Mucosa of descending colon (tissue), 3 donors: ENCODE results near the gene LACTBL1. TPM values are rescaled to one million over a fixed set of nuclear protein-coding genes. Genes with fewer than 3 reads are reported as not detected.

Experiments
- ATAC-seq: fragments of 200-7000 bp; cut with Tn5 transposase; one replicate; pipeline ENCODE4 v1.9.1; 2020; ENCODE audit warnings: mild to moderate bottlenecking, moderate library complexity
- DNase-seq, 3 donors: peaks; one replicate each; pipeline ENCODE4 v3.0.0-alpha.2; 2020
- H3K36me3 ChIP-seq: fragments of 200-600 bp; one replicate; pipeline ENCODE4 v1.8.0; 2021; ENCODE audit warnings: low read depth, mild to moderate bottlenecking
- H3K4me1 ChIP-seq: fragments of 200-600 bp; one replicate; pipeline ENCODE4 v1.8.0; 2021; ENCODE audit warnings: low read depth, mild to moderate bottlenecking
- H3K4me3 ChIP-seq: fragments of 200-600 bp; one replicate; pipeline ENCODE4 v1.8.0; 2021; ENCODE audit warnings: mild to moderate bottlenecking
- H3K9me3 ChIP-seq: fragments of 200-600 bp; one replicate; pipeline ENCODE4 v1.8.0; 2021; ENCODE audit warnings: mild to moderate bottlenecking
- intact Hi-C, 2 donors: fragments of 100-400 bp; cut with DNase I in 1 of 2; cut with micrococcal nuclease in 1 of 2; formaldehyde crosslinking; loops; one replicate each; pipeline versions ENCODE4 v1.11.0 to v1.11.1; 2022; cut with DNase I, micrococcal nuclease
- long read RNA-seq, 2 donors: library from polyadenylated mRNA; unstranded; transcript quantifications; one replicate each; pipeline ENCODE4 v2.0.0, GENCODE V29; 2019 to 2021
- total RNA-seq, 3 donors: library from RNA; stranded (reverse); fragmentation: NEBNext Ultra II Directional in 2 of 3; extraction: Animal tissue kit (Norgen Biotek cat#: 25700) in 2 of 3; gene quantifications; one replicate each; pipeline versions ENCODE4 v1.2.1 to v1.2.4, GENCODE V29; 2021 to 2023
- TF ChIP-seq, protein P1 (sequence below): fragments of 200-600 bp; IDR thresholded peaks from one replicate; pipeline ENCODE4 v1.8.0; 2022; ENCODE audit warnings: antibody characterized with exemption, mild to moderate bottlenecking
- donor health status: DM: no; HTN: no; CAD: no; lungs with moderate emphysema.
- donor health status: DM: no; HTN: no; CAD: no.
- donor health status: DM: no; HTN: yes; CAD: no.

Gene LACTBL1, protein sequence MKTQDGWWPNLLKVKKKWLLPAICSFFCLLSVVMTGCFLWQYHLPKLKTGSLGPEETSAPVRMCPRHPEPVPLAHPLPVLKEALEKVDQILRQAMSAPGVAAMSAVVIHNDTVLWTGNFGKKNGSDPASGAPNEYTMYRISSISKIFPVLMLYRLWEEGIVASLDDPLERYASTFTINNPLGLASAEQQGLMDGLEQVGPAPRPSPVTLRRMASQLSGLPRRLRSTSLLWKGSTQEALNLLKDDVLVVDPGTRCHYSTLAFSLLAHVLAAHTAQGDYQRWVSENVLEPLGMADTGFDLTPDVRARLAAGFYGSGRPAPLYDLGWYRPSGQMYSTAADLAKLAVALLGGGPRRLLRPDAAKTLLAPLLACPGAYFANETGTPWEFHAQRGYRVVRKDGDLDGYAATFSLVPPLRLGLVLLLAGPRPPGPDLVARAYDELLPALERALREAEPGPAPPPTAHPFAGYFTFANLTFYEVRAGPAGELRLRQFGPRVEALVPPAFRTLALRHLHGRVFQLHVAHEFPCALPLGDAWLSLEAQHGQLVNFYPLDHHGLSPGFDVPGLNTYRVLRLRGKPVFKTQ
- total RNA-seq = not detected
- long read RNA-seq, donor 1 = 0 reads
- long read RNA-seq, donor 2 = 0 reads

DNA sequence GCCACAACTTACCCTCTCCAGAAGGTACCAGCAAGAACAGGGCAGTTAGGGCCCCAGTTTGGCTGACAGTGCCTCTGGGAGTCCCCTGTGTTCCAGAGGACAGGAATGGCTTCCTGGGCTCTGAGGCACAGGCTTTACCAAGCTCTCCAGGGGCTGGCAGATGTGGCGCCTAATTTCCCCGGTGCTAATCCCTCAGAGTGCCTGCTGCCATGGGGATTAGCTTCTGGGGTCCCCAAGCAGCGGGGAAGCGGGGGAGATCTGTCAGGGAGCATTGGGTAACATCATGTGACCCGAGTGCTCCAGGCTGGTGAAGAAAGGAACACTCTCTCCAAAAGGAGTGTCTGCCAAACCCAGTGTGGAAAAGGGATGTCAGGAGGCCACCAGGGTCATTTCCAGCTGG is at the start of gene LACTBL1:
Gene LACTBL1, minus strand, starts transcription at position 107 of the 400 bp plus-strand sequence. CDS start 550 bp downstream, outside the sequence.
- TF ChIP-seq, protein P1, sequence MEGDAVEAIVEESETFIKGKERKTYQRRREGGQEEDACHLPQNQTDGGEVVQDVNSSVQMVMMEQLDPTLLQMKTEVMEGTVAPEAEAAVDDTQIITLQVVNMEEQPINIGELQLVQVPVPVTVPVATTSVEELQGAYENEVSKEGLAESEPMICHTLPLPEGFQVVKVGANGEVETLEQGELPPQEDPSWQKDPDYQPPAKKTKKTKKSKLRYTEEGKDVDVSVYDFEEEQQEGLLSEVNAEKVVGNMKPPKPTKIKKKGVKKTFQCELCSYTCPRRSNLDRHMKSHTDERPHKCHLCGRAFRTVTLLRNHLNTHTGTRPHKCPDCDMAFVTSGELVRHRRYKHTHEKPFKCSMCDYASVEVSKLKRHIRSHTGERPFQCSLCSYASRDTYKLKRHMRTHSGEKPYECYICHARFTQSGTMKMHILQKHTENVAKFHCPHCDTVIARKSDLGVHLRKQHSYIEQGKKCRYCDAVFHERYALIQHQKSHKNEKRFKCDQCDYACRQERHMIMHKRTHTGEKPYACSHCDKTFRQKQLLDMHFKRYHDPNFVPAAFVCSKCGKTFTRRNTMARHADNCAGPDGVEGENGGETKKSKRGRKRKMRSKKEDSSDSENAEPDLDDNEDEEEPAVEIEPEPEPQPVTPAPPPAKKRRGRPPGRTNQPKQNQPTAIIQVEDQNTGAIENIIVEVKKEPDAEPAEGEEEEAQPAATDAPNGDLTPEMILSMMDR = no peak
- Histone ChIP-seq H3K9me3 (no peaks in the 10 kb centered on the region), H3K4me3 (no peak within 1 kb of the TSS), H3K36me3 (no peaks in the 10 kb centered on the region), H3K4me1 (no peaks in the 10 kb centered on the region)
- intact Hi-C loops = loop anchor here in 1 of 2 donors (10.0 kb wide), 1 partner anchor 212 kb away; no protein-coding TSS in a partner anchor
- DNase-seq (no peak), ATAC-seq (no peak)

DNA sequence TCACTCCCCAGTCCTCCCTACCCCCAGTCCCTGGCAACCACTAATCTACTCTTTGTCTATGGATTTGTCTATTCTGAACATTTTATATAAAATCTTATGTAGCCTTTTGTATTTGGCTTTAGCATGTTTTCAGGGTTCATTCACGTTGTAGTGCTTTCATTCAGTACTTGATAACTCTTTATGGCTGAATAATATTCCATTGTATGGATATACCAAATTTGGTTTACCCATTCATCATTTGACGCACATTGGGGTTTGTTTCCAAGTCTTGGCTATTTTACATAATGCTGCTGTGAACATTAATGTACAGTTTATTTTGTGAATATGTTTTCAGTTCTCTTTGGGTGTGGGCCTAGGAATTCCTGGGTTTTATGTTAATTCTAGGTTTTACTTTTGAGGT is 49.2 kb upstream of the LACTBL1 start:
- H3K9me3 ChIP-seq = no peaks in the 10 kb centered on the region
- TF ChIP-seq, protein P1 = no peak
- DNase-seq (no peak), ATAC-seq (no peak)
- H3K36me3 ChIP-seq = no peaks in the 10 kb centered on the region
- no peak overlapping the region for H3K4me3 ChIP-seq
- intact Hi-C loops = no loop called here
- peaks cover 10% of the 10 kb centered on the region for H3K4me1 ChIP-seq

DNA sequence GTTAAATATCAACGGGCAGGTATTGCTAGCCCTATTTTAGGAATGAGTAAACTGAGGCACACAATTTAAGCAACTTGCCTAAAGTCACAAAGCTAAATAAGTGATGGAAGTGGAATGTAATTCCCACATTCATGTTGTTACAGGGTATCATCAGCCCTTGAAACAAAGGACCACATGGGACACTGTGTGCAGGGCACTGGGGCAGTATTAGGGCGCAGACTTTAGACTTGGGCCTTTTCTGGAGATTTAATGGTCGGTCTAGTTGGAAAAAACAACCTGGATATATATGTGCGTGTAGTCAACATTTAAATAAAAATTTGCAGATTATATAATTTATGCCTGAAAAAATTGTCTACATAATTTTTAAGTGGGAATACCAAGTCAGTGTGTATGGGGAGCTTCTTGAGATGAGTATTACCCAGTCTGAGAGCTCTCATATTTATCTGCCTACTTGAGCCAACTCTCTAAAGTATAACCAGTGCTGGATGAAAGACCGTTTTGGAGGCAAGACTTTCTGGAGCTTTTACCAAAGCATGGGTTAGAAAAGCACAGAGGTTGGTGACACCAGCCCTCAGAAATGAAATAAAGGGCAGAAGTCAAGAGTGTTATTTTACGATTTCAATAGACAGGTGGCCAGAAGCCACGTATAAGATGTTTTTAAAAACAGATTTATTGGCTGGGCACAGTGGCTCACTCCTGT is 48.2 kb upstream of the LACTBL1 start:
- intact Hi-C loops = no loop called here
- H3K4me1 ChIP-seq = peaks cover 10% of the 10 kb centered on the region
- no peak overlapping the region for H3K4me3 ChIP-seq
- DNase-seq (no peak), ATAC-seq (no peak)
- H3K36me3 ChIP-seq = no peaks in the 10 kb centered on the region
- H3K9me3 ChIP-seq = no peaks in the 10 kb centered on the region
- TF ChIP-seq, protein P1 = no peak

DNA sequence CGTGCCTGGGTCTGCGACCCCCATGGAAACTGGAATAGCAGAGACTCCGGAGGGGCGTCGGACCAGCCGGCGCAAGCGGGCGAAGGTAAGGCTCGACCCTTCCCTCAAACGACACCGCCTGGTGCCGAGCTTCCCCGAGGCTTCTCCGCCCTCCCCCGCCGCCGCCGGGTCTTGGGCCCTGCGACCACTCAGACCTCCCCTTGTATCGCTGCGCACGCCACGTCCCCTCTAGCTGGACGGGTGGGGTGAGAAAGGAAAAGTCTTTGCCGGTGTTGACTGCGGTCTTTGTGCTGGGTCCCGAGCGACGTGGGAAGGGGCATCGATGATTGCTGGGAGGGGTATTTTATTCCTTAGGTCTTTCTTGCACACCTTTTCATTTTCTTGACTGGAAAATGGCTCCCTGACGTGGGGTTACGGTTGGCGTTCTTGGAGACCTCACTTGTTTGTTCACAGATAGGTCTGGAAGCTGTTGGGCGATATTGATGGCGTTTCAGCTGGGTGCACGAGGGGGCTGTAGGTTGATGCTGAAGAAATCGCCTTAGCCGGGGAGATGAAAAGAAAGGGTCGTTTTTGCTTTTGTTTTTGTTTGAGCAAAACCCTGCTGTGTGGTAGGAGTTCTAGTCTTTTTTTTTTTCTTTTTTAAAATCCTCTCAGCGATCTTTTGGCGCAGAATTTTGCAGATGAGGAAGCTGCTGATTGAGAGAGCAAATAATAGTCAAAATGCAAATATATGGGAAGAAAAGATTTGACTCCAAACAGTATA is 47.4 kb upstream of the LACTBL1 start:
- peak; percentile 31 to 60 (median 58) for DNase-seq

More for the DNA sequence above, 47.4 kb upstream of the LACTBL1 start:
- peak overlapping the region; percentile 90 for H3K4me3 ChIP-seq
- no peaks in the 10 kb centered on the region for H3K36me3 ChIP-seq
- intact Hi-C loops = no loop called here
- TF ChIP-seq, protein P1 = no peak
- ATAC-seq = peak; percentile 34
- no peaks in the 10 kb centered on the region for H3K9me3 ChIP-seq
- peaks cover 10% of the 10 kb centered on the region for H3K4me1 ChIP-seq
